GM19238 (cell line): ENCODE measurements around the gene HAO2.

ENCODE experiments used
- DNase-seq: peaks from one replicate; pipeline ENCODE4 v3.0.0; 2011; ENCODE audit warnings: low spot score; ENCODE audit not compliant: insufficient read length

HAO2 gene

GRCh38 chr1:119380304-119380703 lies 11.7 kb downstream of the HAO2 start:
- DNase-seq = no peak

- no peak for DNase-seq
Observed at GRCh38 chr1:119380983-119381662, 12.5 kb downstream of the HAO2 start.

- no peak for DNase-seq
Observed at GRCh38 chr1:119384591-119384990, 16.0 kb downstream of the HAO2 start.

- DNase-seq = no peak
Observed at GRCh38 chr1:119385650-119386049, 17.1 kb downstream of the HAO2 start.

GRCh38 chr1:119387858-119388257 lies 19.3 kb downstream of the HAO2 start:
- DNase-seq = no peak

GRCh38 chr1:119388450-119388849 lies 19.9 kb downstream of the HAO2 start:
- no peak for DNase-seq

GRCh38 chr1:119390526-119390925 lies 21.9 kb downstream of the HAO2 start:
- no peak for DNase-seq

- no peak for DNase-seq
Observed at GRCh38 chr1:119391749-119392148, 23.2 kb downstream of the HAO2 start.

- DNase-seq = no peak
Observed at GRCh38 chr1:119394085-119394484, 25.5 kb downstream of the HAO2 start.

GRCh38 chr1:119396982-119397381 lies 28.4 kb downstream of the HAO2 start:
- no peak for DNase-seq

- DNase-seq = no peak
Observed at GRCh38 chr1:119397986-119398385, 29.4 kb downstream of the HAO2 start.

GRCh38 chr1:119404736-119405135 lies 36.2 kb downstream of the HAO2 start:
- DNase-seq = no peak

- DNase-seq = no peak
Observed at GRCh38 chr1:119409731-119410130, 41.1 kb downstream of the HAO2 start.

- DNase-seq = no peak
Observed at GRCh38 chr1:119410961-119411360, 42.4 kb downstream of the HAO2 start.

GRCh38 chr1:119414950-119415349 lies 46.4 kb downstream of the HAO2 start, which contains the start of gene HSD3B2:
TSS of gene HSD3B2 (plus strand) at chr1:119415150. CDS start at chr1:119415420, 270 bp downstream.
- no peak for DNase-seq

GRCh38 chr1:119416006-119416640 lies 47.5 kb downstream of the HAO2 start:
- DNase-seq = no peak

GRCh38 chr1:119419109-119419508 lies 50.5 kb downstream of the HAO2 start:
- no peak for DNase-seq

GRCh38 chr1:119420638-119421037 lies 52.1 kb downstream of the HAO2 start:
- no peak for DNase-seq

- no peak for DNase-seq
Observed at GRCh38 chr1:119422631-119423030, 54.0 kb downstream of the HAO2 start.

GRCh38 chr1:119428991-119429390 lies 60.4 kb downstream of the HAO2 start:
- DNase-seq = no peak

GRCh38 chr1:119429687-119430086 lies 61.1 kb downstream of the HAO2 start:
- DNase-seq = no peak

GRCh38 chr1:119430486-119430885 lies 61.9 kb downstream of the HAO2 start:
- no peak for DNase-seq

GRCh38 chr1:119431836-119432235 lies 63.3 kb downstream of the HAO2 start:
- no peak for DNase-seq
